Measurements from ENCODE around the gene ADAM17.
"Not testable (repeated sequence)": the region's sequence is repeated elsewhere in the genome, so short reads cannot be mapped to it uniquely, and the experiment has no call there.

ADAM17 gene

GRCh38 chr2:9560628-9561027, 5.0 kb upstream of the ADAM17 start:
- DNase-seq, result no peak

DNA sequence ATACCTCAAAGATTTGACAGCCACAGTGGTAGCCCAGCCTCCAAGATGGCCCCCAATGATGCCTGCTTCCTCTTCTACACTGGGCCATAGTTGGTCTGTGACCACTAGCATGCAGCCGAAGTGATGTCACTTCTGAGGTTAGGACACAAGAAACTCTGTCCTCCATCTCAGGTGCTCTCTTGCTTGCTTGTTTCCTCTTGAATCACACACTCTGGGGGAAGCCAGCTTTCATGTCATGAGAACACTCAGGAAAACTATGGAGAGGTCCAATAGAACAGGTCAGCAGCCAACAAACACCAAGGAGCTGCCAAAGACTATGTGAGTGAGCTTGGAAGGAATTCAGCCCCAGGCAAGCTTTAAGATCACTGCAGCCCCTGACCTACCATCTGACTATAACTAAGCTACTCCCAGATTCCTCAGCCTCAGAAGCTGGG, 3.3 kb upstream of the ADAM17 start:
- DNase-seq, result no peak

DNA sequence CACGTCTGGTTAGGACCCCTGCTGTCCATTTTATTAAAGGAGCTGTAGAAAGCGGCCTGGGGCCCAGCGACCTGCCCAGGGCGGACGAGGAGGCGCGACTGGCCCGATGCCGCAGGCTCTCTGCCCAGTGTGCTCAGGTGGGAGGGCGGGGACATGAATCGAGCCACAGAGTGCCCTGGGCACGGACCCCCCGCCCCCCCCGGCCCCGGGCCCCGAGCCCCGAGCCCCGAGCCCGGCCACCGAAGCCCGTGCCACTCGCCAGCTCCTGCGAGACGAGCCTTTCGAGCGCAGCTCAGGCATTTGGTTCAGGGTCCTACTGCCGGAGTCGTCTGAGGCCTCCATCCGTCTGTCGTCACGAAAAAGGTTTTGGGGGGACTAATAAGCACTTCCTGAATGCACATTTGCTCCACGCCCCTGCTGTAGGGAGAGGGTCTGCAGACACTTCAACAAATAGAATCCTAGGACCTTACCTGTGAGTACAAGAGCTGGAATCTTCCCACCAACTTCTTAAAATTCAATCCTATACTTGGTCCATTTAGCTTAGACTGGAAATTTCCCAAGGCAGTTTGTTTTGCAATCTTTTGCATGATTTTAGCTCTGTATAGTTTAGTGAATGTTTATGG, 602 bp upstream of the ADAM17 start:
- no peak for DNase-seq

DNA sequence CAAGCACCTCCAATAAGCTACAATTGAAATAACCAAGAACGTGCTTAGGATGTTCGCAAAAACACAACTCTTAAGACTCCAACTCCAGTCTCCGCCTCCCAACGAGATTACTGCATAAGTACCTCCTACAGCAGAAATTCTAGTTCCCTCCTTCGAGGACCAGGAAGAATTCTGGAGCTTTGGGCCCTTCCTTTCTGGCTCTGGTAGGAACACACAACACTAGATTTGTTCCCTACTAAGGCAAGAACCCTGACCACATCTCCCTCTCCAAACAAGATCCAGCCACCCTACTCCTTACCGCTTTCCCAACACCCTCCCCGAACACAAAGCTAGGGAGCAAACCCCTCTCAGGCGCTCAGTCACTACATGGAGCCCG, 721 bp downstream of the ADAM17 start:
- no peak for DNase-seq

GRCh38 chr2:9552219-9553178, 3.1 kb downstream of the ADAM17 start:
- no peak for DNase-seq

- not testable (repeated sequence) for DNase-seq
Measured at GRCh38 chr2:9550859-9551391, 4.7 kb downstream of the ADAM17 start.

DNA sequence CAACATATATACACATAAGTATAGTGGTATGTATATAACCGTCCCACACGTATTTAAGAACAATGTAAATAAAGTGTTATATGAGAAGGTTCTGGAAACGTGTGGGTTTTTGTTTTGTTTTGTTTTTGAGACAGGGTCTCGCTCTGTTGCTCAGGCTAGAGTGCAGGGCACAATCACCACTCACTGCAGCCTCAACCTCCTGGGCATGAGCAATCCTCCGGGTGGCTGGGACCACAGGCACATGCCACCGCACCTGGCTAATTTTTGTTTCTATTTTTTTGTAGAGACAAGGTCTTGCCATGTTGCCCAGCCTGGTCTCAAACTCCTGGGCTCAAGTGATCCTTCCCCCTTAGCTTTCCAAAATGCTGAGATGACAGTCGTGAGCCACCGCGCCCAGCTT, 6.2 kb downstream of the ADAM17 start:
- no peak for DNase-seq

DNA sequence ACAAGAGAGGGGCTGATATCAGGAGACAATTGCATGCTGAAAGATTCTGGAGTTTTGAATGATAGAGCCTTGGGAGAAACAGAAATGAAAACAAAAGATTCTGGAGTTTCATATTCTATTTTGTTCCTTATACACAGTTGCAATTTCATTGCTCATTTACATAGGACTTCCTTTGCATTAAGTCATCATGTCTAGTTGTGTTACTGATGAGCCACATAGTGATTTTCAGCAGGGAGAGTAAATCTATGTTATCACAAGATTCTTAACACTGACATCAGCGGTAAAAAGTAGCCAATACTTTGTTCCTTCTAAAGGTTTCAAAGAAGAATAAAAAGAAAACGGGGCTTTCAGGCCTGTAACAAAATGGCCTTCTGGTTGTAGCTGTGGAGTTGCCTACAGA, 7.1 kb downstream of the ADAM17 start:
- no peak for DNase-seq

DNA sequence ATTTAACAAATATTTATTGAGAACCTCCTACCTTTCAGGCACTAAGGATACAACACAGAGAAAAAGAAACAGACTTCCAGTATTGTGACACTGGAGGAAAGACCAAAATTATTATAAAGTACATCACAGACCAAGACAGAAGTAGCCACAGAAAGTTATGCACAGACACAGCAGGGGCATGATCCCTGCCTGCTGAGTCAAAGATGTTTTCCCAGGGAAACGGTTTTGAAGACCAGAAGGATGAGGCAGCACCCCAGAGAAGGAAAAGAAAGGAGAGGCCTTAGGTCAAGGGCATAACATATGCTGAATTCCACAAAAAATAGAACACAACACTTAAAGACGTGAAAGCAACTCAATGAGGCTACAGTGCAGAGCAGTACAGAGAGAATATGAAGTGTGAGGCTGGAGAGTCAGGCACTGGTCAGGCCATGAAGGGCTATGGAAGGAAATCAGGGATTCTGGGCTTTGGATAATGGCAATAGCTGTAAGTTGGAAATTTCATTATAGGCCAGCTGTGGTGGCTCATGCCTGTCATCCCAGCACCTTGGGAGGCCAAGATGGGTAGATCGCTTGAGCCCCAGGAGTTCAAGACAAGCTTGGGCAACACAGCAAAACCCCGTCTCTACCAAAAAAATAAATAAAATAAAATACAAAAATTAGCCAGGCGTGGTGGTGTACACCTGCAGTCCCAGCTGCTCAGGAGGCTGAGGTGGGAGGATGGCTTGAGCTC, 8.2 kb downstream of the ADAM17 start:
- DNase-seq, result no peak

DNA sequence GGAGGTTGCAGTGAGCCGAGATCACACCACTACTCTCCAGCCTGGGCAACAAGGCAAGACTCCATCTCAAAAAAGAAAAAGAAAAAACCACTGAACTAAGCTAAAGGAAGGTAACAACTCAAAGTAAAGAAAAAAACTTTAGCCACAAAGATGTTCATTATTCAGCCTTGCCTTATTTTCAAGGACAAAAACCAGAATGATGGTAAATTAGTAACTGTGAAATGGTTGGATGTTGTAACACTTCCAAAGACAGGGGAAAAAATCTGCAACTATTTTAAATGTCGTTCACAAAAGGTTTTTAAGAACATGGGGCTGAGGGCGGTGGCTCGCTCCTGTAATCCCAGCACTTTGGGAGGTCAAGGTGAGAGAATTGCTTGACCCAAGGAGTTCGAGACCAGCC, 10.1 kb downstream of the ADAM17 start:
- DNase-seq, result no peak

GRCh38 chr2:9543557-9543956, 12.1 kb downstream of the ADAM17 start:
- DNase-seq, result no peak

GRCh38 chr2:9539531-9539930, 16.1 kb downstream of the ADAM17 start:
- DNase-seq, result no peak

- no peak for DNase-seq
Measured at GRCh38 chr2:9538000-9538507, 17.6 kb downstream of the ADAM17 start.

- DNase-seq, result no peak
Measured at GRCh38 chr2:9536504-9536903, 19.1 kb downstream of the ADAM17 start.

GRCh38 chr2:9535177-9535576, 20.5 kb downstream of the ADAM17 start:
- DNase-seq, result no peak

DNA sequence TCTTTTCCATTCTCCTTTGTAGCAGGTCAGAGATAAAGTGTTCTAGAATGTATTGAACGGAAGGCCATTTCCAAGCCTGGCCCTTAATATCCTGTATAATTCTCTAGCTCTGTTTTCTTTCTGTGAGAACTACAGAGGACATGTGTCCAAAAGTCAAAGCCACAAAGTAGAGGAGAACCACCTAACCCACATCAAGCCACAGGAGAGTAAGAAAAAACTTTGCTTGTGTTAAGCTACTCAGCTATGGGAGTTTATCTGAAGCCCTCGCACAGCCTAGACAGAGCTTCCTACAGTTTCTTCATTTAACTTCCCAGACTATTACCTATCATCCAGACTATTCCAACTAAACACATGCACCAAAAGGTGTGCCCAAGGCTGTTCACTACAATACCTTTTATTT, 22.0 kb downstream of the ADAM17 start:
- DNase-seq, result no peak

- no peak for DNase-seq
Measured at GRCh38 chr2:9532421-9532820, 23.2 kb downstream of the ADAM17 start.

DNA sequence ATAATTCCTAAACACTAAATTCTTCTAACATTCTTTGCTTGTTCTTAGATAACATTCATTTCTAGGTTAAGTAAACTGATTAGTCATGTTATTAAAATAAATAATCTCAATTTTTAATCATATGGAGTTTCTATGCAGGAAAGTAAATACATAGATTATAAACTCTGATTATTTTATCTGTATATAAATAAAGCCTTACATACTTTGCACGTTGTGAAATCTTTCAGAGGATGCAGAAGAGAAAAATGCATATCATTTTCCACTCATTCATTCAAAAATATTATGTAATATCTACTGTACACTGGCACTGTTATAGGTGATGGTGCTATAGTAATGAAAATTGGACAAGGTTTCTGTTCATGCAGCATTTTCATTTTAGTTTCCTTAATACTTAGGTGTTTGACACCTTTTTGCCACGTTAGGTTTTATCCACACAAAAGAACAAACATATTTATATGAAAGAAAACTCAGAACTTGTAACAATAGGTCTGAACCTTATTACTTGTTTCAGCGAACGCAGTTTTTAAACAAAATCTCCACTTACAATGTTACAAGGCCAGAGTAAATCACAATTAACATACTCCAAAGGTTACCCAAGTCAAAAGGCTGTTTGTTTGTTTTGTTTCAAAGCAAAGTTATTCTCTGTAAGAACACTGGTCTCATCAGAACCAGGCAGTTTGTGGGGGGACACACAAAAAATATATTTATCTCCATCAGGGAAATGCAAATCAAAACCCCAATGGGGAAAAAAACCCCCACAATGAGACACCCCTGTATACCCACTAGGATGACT, 27.4 kb downstream of the ADAM17 start:
- no peak for DNase-seq

GRCh38 chr2:9525266-9525665, 30.4 kb downstream of the ADAM17 start:
- no peak for DNase-seq

DNA sequence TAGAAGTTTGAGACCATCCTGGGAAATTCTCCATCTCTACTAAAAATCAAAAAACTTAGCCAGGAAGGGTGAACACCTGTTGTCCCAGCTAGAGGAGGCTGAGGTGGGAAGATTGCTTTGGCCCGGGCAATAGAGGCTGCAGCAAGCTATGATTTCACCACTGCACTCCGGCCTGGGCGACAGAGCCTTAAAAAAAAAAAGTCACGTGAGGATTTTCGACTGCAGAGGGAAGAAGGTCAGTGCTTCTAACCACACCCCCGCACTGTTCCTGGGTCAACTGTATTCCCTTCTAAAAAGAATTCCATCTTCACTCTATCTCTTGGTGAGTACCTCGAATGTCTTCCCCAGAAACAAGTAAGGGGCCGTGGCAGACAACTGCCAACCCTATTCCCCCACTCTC, 31.3 kb downstream of the ADAM17 start:
- no peak for DNase-seq

DNA sequence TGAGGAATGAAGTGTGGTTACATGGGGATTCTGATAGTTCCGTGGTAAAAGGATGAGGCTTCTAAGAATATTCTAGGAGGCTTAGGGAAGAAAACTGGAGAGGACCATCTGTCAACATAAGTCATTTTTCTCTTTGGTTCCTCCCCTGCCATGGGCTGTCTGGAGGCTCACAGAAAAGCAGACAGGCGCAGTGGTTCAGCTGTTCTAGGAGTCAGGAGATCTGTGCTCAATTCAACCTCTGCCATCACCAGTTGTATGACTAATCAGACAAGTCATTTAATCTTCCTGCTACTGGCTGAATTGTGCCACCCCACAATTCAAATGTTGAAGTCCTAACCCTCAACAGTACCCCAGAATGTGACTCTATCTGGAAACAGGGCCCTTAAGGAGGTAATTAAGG, 36.4 kb downstream of the ADAM17 start:
- DNase-seq, result no peak

DNA sequence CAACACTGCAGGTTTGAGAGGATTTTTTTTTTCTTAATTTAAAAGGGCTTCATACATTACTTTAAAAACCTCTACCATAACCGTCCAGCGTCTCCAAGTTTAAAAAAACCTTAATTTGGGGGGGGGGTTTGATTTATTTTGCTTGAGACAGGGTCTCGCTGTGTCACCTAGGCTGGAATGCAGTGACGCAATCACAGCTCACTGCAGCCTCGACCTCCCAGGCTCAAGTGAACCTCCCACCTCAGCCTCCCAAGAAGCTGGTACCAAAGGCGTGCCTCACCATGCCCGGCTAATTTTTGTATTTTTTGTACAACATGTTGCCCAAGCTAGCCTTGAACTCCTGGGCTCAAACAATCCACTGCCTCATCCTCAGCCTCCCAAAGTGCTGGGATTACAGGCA, 36.9 kb downstream of the ADAM17 start:
- no peak for DNase-seq

Measured in 8988T (cell line).